HG03060 (cell line): ENCODE measurements around the gene SERPINC1.
"Not testable (repeated sequence)": the region's sequence is repeated elsewhere in the genome, so short reads cannot be mapped to it uniquely, and the experiment has no call there.

ENCODE experiments used
- ATAC-seq: cut with Tn5 transposase; IDR thresholded peaks from one replicate; pipeline ENCODE4 v1.9.1; 2021; ENCODE audit warnings: low read depth, moderate number of reproducible peaks; ENCODE audit not compliant: unreplicated experiment

Gene SERPINC1

GRCh38 chr1:173864179-173864867, 52.8 kb downstream of the SERPINC1 start:
- ATAC-seq: no peak

DNA sequence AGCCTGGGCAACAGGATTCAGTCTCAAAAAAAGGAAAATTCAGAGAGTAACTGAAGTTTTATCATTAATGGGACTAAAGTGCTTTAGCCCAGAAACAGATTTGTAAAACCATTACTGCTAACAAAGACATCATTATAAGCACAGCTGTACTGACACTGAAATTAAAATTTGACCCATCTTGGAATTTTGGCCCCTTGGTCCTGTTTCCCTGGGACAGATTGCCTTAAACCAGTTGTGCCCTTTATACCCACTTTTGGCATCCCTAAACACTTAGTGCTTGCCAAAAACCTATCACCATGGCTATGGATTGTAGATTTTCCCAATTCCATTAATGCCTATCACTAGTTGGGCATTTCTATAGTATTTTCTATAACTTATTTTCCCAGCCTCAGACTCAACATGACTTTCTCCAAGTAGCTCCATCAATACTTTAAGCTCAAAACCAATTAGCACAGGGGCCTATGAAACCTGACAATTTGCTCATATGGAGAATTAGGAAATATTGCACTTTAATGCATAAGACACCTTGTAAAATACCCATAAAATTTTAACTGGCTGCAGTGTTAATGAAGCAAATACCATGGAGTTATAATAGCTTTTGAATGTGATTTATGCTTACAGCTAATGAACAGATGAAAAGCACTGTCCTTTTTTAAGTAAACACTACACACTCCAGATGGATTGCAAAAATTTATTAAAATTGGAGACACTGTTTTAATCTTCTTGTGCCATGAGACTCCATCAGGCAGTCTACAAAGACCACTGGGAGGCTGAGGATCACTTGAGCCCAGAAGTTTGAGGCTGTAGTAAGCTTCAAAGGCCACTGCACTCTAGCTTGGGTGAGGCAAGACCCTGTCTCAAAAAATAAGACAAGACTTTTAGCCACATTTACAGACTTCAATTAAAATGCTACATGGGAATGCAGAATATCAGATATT, 53.6 kb downstream of the SERPINC1 start:
- ATAC-seq: no peak

GRCh38 chr1:173862769-173863223, 54.3 kb downstream of the SERPINC1 start:
- no peak for ATAC-seq

DNA sequence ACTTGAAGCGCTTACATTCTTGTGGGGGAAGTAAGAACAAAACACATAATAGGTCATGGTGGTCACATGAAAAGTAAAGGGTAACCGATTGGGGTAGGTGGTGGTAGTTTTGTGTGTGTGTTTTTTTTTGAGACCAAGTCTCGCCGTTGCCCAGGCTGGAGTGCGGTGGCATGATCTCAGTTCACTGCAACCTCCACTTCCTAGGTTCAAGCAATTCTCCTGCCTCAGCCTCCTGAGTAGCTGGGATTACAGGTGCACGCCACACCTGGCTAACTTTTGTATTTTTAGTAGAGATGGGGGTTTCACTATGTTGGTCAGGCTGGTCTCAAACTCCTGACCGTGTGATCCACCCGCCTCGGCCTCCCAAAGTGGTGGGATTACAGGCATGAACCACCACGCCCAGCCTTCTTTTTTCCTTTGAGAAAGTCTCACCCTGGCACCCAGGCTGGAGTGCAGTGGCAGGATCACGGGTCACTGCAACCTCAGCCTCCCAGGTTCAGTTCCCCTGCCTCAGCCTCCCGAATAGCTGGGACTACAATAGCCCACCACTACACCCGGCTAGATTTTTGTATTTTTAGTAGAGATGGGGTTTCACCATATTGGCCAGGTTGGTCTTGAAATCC, 54.9 kb downstream of the SERPINC1 start:
- not testable (repeated sequence) for ATAC-seq

DNA sequence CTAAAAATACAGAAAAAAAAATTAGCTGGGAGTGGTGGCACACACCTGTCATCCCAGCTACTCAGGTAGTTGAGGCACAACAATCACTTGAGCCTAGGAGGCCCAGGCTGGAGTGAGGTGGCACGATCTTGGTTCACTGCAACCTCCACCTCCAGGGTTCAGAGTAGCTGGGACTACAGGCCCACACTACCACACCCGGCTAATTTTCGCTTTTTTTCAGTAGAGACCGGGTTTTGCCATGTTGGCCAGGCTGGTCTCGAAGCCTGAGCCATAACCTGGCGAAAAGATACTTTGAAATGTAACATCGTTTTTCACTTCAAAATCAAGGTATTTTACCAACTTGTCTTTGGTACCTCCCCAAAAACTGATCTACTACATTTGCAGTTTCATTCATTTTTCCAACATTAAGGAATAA, 55.4 kb downstream of the SERPINC1 start:
- no peak for ATAC-seq

DNA sequence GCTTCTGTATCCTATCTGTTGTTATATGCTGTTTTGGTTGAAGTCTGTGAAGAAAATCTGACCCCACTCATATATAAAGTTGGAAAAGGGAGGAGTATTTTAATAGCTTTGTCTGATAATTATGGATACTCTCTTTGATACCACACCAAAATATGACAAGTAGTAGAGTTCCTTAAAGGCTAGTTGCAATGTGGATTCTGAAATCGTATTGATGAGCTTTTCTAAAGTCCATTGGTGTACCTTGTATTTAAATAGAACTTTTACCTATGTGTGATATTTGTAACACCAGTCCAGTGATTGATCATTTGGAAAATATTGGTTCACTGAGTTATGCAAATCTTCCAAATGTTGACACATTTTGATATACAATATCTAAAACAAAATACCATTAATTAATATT, 57.1 kb downstream of the SERPINC1 start:
- no peak for ATAC-seq

- not testable (repeated sequence) for ATAC-seq
These were observed 57.6 kb downstream of the SERPINC1 start for GRCh38 chr1:173859547-173859946.

DNA sequence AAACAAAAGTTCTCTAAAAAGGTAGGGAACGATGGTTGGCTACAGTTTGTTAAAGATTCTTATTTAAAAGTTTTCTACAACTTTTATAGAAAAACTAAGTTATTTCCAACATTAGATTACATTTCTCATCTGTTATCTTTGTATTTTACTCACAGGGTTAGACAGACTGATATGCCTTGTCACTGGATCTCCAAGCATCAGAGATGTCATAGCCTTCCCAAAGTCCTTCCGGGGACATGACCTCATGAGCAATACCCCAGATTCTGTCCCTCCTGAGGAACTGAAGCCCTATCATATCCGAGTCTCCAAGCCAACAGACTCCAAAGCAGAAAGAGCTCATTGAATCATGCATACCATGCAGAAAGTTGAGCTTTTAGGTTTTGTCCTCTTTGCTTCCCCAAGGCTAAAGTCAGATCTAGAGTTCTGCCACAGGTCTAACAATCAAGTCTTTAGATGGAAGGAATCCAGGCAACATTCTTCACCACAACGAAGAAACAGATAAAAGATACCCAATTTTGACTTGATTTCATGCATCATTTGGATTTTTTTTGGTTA, 59.7 kb downstream of the SERPINC1 start:
- ATAC-seq: no peak

GRCh38 chr1:173856903-173857302, 60.2 kb downstream of the SERPINC1 start:
- ATAC-seq: no peak

DNA sequence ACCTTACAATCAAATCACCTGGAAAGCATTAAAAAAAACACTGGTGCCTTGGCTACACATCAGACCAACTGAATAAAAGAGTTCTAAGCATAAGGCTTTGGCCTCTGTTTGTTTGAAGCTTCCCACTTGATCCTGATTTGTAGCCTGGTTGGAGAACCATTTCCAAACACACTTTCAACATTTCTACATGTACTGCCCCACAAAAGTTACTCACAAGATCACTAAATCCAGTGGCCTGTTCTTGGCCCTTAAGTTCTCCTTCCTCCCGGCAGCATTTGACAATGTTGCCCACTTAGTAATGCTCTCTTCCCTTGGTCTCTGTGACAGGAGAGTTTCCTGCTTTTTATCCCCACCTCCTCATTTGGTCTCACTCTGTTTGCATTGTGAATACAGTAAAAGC, 61.1 kb downstream of the SERPINC1 start:
- no peak for ATAC-seq
